NCI-H524 (cell line): ENCODE data around the gene ETV2.
A peak's percentile ranks its signal among the peaks of the same experiment; 100 is the strongest.
"Not testable (repeated sequence)": the region's sequence is repeated elsewhere in the genome, so short reads cannot be mapped to it uniquely, and the experiment has no call there.

Experiments
- DNase-seq, 2 experiments: peaks; one replicate each; lab custom pipeline; 2025; lab: John Stamatoyannopoulos, UW

ETV2 gene

GRCh38 chr19:35657904-35658700, 16.6 kb downstream of the ETV2 start:
- no peak for DNase-seq

- DNase-seq, result no peak
These were observed 20.4 kb downstream of the ETV2 start for GRCh38 chr19:35661995-35662340.

- no peak for DNase-seq
These were observed 22.4 kb downstream of the ETV2 start for GRCh38 chr19:35663981-35664380.

GRCh38 chr19:35665157-35665556, 23.6 kb downstream of the ETV2 start:
- DNase-seq, result no peak

GRCh38 chr19:35665604-35666003, 24.1 kb downstream of the ETV2 start:
- DNase-seq, result no peak

GRCh38 chr19:35666251-35666913, 24.8 kb downstream of the ETV2 start, which contains the start of gene UPK1A:
Gene UPK1A (plus strand): TSS chr19:35666517. CDS start chr19:35666813, 296 bp downstream.
- DNase-seq, result no peak

GRCh38 chr19:35669566-35669965, 28.0 kb downstream of the ETV2 start:
- no peak for DNase-seq

GRCh38 chr19:35669974-35670373, 28.4 kb downstream of the ETV2 start:
- peak in 1 of 2 experiments; percentile 40 for DNase-seq

- DNase-seq, result no peak
These were observed 29.1 kb downstream of the ETV2 start for GRCh38 chr19:35670686-35671085.

- DNase-seq, result no peak
These were observed 30.3 kb downstream of the ETV2 start for GRCh38 chr19:35671818-35672217.

GRCh38 chr19:35673121-35673804, 31.7 kb downstream of the ETV2 start:
- DNase-seq, result peak in 1 of 2 experiments; percentile 13

GRCh38 chr19:35675589-35676140, 34.1 kb downstream of the ETV2 start:
- DNase-seq, result no peak

- DNase-seq, result no peak
These were observed 48.3 kb downstream of the ETV2 start for GRCh38 chr19:35689836-35690235.

- DNase-seq, result not testable (repeated sequence)
These were observed 49.6 kb downstream of the ETV2 start for GRCh38 chr19:35691106-35691505.

- no peak for DNase-seq
These were observed 50.5 kb downstream of the ETV2 start for GRCh38 chr19:35692010-35692409.

GRCh38 chr19:35693422-35693821, 51.9 kb downstream of the ETV2 start:
- DNase-seq, result no peak

GRCh38 chr19:35693835-35694599, 52.5 kb downstream of the ETV2 start:
- peak; percentile 78 to 87 for DNase-seq
